Loucy (cell line): ENCODE data around the gene NAXE.

Experiments used
- CTCF ChIP-seq: fragments of 200-600 bp; sonication (generic); conservative IDR thresholded peaks from 2 replicates; pipeline ENCODE4 v1.5.1; 2014; ENCODE audit warnings: mild to moderate bottlenecking, antibody characterized with exemption, low read length
- EZH2phosphoT487 ChIP-seq: fragments of 200-600 bp; IDR thresholded peaks from 2 replicates; pipeline ENCODE4 v1.6.1; 2018; ENCODE audit warnings: antibody characterized with exemption, mild to moderate bottlenecking, moderate library complexity, borderline replicate concordance

GRCh38 chr1:156627313-156627880 lies 35.8 kb downstream of the NAXE start:
- TF ChIP-seq CTCF = peak; percentile 87
- no peak for TF ChIP-seq EZH2phosphoT487
